AG04450 (cell line): ENCODE measurements around the gene TAX1BP1. TPM values are rescaled to one million over a fixed set of nuclear protein-coding genes. Genes with fewer than 3 reads are reported as not detected.

Experiments used
- CTCF ChIA-PET: fragments of 300-600, 350-600 bp; formaldehyde crosslinking; extraction: SDS; loops from one replicate; lab custom pipeline; 2022; ENCODE audit warnings: antibody characterized with exemption, inconsistent platforms; lab: Charles Lee
- POLR2A ChIA-PET: fragments of 350-600 bp; formaldehyde crosslinking; extraction: SDS; loops from one replicate; lab custom pipeline; 2021; ENCODE audit warnings: antibody characterized with exemption, inconsistent platforms; lab: Yijun Ruan, JAX
- DNase-seq: peaks from one replicate; pipeline ENCODE4 v3.0.0-alpha.2; 2011; ENCODE audit warnings: low read depth, low spot score
- H3K27ac ChIP-seq: one replicate; pipeline ENCODE4 v1.5.1; 2012; ENCODE audit warnings: low read depth, low read length, control low read depth
- H3K27me3 ChIP-seq: one replicate; pipeline ENCODE4 v1.6.0; 2012; ENCODE audit warnings: low read length; ENCODE audit not compliant: control insufficient read depth, insufficient read depth
- H3K4me3 ChIP-seq: 2 replicates; pipeline ENCODE4 v1.5.1; 2011; ENCODE audit warnings: mild to moderate bottlenecking, low read depth, low read length, control low read depth
- H3K9me3 ChIP-seq: 2 replicates; pipeline ENCODE4 v1.5.1; 2012; ENCODE audit warnings: low read length; ENCODE audit not compliant: control insufficient read depth, insufficient read depth
- polyA plus RNA-seq: library from polyadenylated mRNA; depleted of rRNA; stranded (reverse); fragments of >200 nt; gene quantifications from 2 replicates; pipeline ENCODE4 v1.2.3, GENCODE V29; 2011
- TF ChIP-seq, protein P1 (sequence below): IDR thresholded peaks from 2 replicates; pipeline ENCODE4 v1.5.1; 2011; ENCODE audit warnings: low read depth, low read length, control low read depth, inconsistent platforms

Gene TAX1BP1
- polyA plus RNA-seq, 1 experiment, result 116 TPM

DNA sequence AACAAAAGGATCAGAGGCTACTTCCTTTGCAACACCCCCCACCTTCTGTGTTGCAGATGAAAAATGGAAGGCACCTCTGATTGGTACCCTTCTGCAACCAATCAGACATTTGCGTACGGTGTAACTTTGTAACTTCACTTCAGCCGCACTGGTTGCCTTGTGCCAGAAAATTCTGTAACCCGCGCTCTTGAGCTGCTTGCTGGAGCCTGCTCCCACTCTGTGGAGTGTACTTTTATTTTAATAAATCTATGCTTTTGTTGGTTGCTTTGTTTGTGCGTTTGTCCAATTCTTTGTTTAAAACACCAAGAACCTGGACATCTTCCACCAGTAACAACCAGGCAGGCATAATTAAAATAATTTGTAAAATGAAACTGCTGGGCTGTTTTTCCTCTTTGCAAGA, 31.5 kb upstream of the TAX1BP1 start:
- Histone ChIP-seq H3K27ac (no peak overlapping the region), H3K27me3 (no peaks in the 10 kb centered on the region), H3K4me3 (no peak overlapping the region), H3K9me3 (peaks cover 3% of the 10 kb centered on the region; the same call in 1 of the 2 replicates)
- ChIA-PET CTCF (no interaction called here), POLR2A (interaction anchor here (1.4 kb wide), 1 partner anchor 31 kb away, joined by 3 read pairs; the partner anchor contains the start of gene TAX1BP1)
- TF ChIP-seq, protein P1, sequence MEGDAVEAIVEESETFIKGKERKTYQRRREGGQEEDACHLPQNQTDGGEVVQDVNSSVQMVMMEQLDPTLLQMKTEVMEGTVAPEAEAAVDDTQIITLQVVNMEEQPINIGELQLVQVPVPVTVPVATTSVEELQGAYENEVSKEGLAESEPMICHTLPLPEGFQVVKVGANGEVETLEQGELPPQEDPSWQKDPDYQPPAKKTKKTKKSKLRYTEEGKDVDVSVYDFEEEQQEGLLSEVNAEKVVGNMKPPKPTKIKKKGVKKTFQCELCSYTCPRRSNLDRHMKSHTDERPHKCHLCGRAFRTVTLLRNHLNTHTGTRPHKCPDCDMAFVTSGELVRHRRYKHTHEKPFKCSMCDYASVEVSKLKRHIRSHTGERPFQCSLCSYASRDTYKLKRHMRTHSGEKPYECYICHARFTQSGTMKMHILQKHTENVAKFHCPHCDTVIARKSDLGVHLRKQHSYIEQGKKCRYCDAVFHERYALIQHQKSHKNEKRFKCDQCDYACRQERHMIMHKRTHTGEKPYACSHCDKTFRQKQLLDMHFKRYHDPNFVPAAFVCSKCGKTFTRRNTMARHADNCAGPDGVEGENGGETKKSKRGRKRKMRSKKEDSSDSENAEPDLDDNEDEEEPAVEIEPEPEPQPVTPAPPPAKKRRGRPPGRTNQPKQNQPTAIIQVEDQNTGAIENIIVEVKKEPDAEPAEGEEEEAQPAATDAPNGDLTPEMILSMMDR, result no peak
- DNase-seq, result no peak

- no peak overlapping the region for H3K27ac ChIP-seq
- ChIA-PET POLR2A (interaction anchor here (1.4 kb wide), 1 partner anchor 31 kb away, joined by 3 read pairs; the partner anchor contains the start of gene TAX1BP1), CTCF (interaction anchor here (1.1 kb wide), 1 partner anchor 36 kb away, joined by 4 read pairs; no protein-coding TSS in a partner anchor)
- H3K27me3 ChIP-seq, result no peaks in the 10 kb centered on the region
- peak; percentile 23 for DNase-seq
- TF ChIP-seq, protein P1, result no peak
- no peak overlapping the region for H3K4me3 ChIP-seq
- H3K9me3 ChIP-seq, result peaks cover 3% of the 10 kb centered on the region; the same call in 1 of the 2 replicates
Measured at GRCh38 chr7:27709137-27710075, 30.6 kb upstream of the TAX1BP1 start.

DNA sequence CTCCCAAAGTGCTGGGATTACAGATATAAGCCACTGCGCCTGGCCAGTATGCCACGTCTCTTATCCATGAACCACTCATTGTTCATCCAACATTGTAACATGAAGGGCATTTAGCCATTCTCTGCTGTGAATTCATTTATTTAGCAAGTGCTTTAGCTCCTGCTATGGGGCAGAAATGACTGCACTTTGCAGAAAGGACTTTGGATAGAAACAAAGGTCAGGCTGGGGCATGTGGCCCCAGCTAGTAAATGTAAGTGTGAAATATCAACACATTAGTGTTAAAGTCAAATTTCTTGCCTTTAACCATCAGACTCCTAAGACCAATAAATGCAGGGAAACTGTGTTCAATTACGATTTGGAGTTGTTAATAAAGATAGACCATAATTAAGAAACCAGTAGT, 27.7 kb upstream of the TAX1BP1 start:
- Histone ChIP-seq H3K9me3 (peaks cover 3% of the 10 kb centered on the region; the same call in 1 of the 2 replicates), H3K27ac (no peak overlapping the region), H3K4me3 (no peak overlapping the region), H3K27me3 (no peaks in the 10 kb centered on the region)
- TF ChIP-seq, protein P1, result no peak
- ChIA-PET POLR2A (no interaction called here), CTCF (interaction anchor here (0.5 kb wide), 1 partner anchor 302 kb away, joined by 10 read pairs; no protein-coding TSS in a partner anchor)
- DNase-seq, result no peak

DNA sequence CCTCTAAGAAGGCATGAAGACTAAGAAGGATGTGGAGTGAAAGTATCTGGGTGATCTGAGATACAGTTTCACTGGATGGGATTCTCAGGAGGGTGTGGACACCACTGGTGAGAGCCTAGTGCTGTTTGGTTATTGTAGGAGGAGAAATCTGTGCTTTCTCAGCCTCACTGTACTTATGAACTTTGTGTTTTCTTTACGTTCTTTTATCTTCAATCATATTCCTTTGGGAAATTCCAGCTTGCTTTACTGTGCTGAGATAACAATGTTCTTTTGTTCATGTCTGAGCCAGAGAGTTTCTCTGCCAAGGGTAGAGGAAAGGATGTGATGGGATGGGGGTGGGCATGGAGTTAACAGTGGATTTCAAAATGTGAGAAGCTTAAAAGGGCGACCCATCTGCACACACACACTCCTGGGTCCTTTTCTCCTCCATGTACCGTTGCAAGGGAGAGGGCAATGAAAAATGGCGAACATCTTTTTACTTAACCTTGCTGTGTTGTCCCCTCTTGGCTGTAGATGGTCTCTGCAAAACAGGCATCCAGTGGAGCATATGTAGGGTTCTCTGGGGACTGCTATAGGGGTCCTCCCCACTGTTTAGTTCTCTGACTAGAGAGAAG, 25.0 kb upstream of the TAX1BP1 start:
- ChIA-PET CTCF (no interaction called here), POLR2A (interaction anchor here (0.6 kb wide), 1 partner anchor 26 kb away, joined by 7 read pairs; no protein-coding TSS in a partner anchor)
- no peak overlapping the region for H3K4me3 ChIP-seq
- no peaks in the 10 kb centered on the region for H3K9me3 ChIP-seq
- DNase-seq, result no peak
- H3K27ac ChIP-seq, result no peak overlapping the region
- TF ChIP-seq, protein P1, result no peak
- H3K27me3 ChIP-seq, result no peaks in the 10 kb centered on the region
